Stimulated activated CD8-positive, alpha-beta memory T cell treated with anti-CD3 and anti-CD28 coated beads, Interleukin-12 subunit alpha, Interleukin-12 subunit beta, amount 100 ng/mL, for 1 hour (primary cell): ENCODE results near the gene MAP7.
"Not testable (repeated sequence)": the region's sequence is repeated elsewhere in the genome, so short reads cannot be mapped to it uniquely, and the experiment has no call there.

Experiments used
- DNase-seq: peaks from one replicate; pipeline ENCODE4 v3.0.0-alpha.2; 2020; ENCODE audit warnings: low read depth

Gene MAP7

GRCh38 chr6:136415351-136416007 is 134.7 kb downstream of the MAP7 start:
- DNase-seq: no peak

GRCh38 chr6:136412410-136412809 is 137.8 kb downstream of the MAP7 start:
- no peak for DNase-seq

- no peak for DNase-seq
Observed at GRCh38 chr6:136411453-136412354, 138.5 kb downstream of the MAP7 start.

GRCh38 chr6:136411025-136411325 is 139.2 kb downstream of the MAP7 start:
- DNase-seq: no peak

- no peak for DNase-seq
Observed at GRCh38 chr6:136410201-136411024, 139.8 kb downstream of the MAP7 start.

GRCh38 chr6:136409597-136409996 is 140.6 kb downstream of the MAP7 start:
- no peak for DNase-seq

- DNase-seq: no peak
Observed at GRCh38 chr6:136408204-136408603, 142.0 kb downstream of the MAP7 start.

- DNase-seq: no peak
Observed at GRCh38 chr6:136405420-136406029, 144.7 kb downstream of the MAP7 start.

- no peak for DNase-seq
Observed at GRCh38 chr6:136404627-136405419, 145.4 kb downstream of the MAP7 start.

GRCh38 chr6:136404007-136404406 is 146.2 kb downstream of the MAP7 start:
- no peak for DNase-seq

- DNase-seq: no peak
Observed at GRCh38 chr6:136403110-136403980, 146.9 kb downstream of the MAP7 start.

- DNase-seq: no peak
Observed at GRCh38 chr6:136401749-136402148, 148.5 kb downstream of the MAP7 start.

- DNase-seq: not testable (repeated sequence)
Observed at GRCh38 chr6:136401236-136401635, 149.0 kb downstream of the MAP7 start.

GRCh38 chr6:136398453-136398852 is 151.8 kb downstream of the MAP7 start:
- DNase-seq: no peak

GRCh38 chr6:136396908-136397307 is 153.3 kb downstream of the MAP7 start:
- no peak for DNase-seq

GRCh38 chr6:136390959-136391358 is 159.3 kb downstream of the MAP7 start:
- not testable (repeated sequence) for DNase-seq

- no peak for DNase-seq
Observed at GRCh38 chr6:136387316-136387715, 162.9 kb downstream of the MAP7 start.

- DNase-seq: no peak
Observed at GRCh38 chr6:136383268-136383937, 166.8 kb downstream of the MAP7 start.

- no peak for DNase-seq
Observed at GRCh38 chr6:136382676-136383252, 167.5 kb downstream of the MAP7 start.
